ENCODE measurements around the gene SMCHD1.

GRCh38 chr18:2653467-2653866, 2.1 kb upstream of the SMCHD1 start:
- TF ChIP-seq CTCF (IDR thresholded peaks at IDR 0.05), result no peak
- no peak for TF ChIP-seq POLR2A (IDR thresholded peaks at IDR 0.05)

All from esophagus squamous epithelium (tissue), 4 donors.